ENCODE measurements around the gene EYA2.

DNA sequence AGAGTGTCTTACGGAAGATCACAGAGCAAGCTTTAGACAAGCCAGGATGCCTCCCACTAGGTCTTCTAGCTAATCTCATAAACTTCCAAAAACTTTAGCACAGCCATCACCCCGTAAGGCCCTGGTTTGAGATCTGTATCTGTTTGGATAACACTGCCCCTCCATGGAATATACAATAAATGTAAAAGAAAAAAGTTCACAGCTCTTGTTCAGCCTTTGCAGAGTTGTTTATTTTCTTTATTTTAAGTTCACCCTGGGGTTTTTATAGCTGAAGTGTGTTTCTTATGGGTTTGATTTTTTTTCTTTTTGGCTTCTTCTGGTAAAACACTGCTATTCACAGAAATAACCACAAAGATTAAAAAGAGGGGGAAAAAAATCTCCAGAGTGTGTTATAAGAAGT, 125.6 kb downstream of the EYA2 start:
- TF ChIP-seq, protein P1, sequence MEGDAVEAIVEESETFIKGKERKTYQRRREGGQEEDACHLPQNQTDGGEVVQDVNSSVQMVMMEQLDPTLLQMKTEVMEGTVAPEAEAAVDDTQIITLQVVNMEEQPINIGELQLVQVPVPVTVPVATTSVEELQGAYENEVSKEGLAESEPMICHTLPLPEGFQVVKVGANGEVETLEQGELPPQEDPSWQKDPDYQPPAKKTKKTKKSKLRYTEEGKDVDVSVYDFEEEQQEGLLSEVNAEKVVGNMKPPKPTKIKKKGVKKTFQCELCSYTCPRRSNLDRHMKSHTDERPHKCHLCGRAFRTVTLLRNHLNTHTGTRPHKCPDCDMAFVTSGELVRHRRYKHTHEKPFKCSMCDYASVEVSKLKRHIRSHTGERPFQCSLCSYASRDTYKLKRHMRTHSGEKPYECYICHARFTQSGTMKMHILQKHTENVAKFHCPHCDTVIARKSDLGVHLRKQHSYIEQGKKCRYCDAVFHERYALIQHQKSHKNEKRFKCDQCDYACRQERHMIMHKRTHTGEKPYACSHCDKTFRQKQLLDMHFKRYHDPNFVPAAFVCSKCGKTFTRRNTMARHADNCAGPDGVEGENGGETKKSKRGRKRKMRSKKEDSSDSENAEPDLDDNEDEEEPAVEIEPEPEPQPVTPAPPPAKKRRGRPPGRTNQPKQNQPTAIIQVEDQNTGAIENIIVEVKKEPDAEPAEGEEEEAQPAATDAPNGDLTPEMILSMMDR (conservative IDR thresholded peaks at IDR 0.05; ENCODE audit: low read depth, low read length): peak; percentile 30; the same call in 1 of the 2 replicates
- TF ChIP-seq EZH2phosphoT487 (IDR thresholded peaks at IDR 0.05; ENCODE audit: borderline replicate concordance, low read length): no peak
